Fibroblast of gingiva (primary cell): ENCODE measurements around the gene TNNT3.
A peak's percentile ranks its signal among the peaks of the same experiment; 100 is the strongest.

ENCODE experiments used
- DNase-seq: peaks from one replicate; pipeline ENCODE4 v3.0.0-alpha.2; 2011; ENCODE audit warnings: low read depth

The TNNT3 gene

DNA sequence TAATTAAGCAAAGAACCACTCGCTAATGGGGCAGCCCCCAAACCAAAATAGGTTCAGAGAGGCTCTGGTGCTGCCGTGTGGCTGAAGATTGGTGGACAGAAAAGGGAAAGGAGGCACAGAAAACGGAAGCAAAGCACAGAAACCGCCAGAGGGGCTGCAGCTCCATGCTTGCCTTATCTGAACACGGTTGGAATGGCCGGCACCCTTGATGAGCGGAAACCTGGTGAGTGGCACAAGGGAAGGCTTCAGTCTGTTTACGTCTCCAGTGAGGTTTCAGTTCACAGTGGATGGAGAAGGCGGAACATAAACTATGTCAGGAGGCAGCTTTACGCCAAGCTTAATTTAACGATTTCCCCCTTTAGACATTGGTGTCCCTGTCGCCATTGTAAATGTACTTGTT is 22.6 kb upstream of the TNNT3 start:
- no peak for DNase-seq

GRCh38 chr11:1899090-1899489 is 20.4 kb upstream of the TNNT3 start:
- DNase-seq, result no peak

- DNase-seq, result no peak
These were observed 19.8 kb upstream of the TNNT3 start for GRCh38 chr11:1899686-1900085.

GRCh38 chr11:1906181-1906580 is 13.3 kb upstream of the TNNT3 start:
- no peak for DNase-seq

DNA sequence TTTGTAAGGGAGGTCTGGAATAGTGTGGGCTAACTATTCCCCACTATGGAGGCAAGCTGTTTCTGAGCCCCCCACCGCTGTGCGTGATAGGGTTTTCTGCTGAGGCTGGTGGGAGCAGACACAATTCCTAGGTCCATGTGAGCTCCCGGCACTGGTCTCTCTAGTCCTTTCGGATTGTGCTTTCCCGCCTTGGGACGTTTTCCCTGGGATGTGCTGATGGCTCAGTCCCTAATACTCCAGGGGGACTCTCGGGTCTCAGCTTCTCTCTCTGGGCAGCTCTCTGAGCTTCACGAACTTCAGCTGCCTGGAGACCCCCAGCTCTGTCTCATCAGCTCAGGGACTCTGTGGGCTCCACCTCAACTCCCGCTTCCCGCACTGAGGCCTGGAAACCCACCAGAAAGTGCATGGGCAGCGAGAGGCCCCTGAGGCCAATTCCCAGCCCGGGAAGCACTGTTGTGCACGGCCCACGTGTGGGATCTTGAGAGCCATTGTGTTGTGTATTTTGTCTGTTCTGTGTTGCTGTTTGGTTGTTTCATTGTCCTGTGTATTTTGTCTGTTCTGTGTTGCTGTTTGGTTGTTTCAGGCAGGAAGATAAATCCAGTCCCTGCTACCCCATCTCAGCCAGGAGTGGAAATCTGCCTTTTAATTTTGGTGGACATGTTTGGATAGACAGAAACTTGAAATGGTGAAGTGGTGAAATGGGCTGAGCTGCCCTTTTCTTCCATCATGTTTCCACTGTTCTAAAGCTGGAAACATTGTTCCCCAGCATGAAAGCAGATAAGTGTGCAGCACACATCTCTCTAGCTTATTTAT is 12.7 kb upstream of the TNNT3 start:
- no peak for DNase-seq

DNA sequence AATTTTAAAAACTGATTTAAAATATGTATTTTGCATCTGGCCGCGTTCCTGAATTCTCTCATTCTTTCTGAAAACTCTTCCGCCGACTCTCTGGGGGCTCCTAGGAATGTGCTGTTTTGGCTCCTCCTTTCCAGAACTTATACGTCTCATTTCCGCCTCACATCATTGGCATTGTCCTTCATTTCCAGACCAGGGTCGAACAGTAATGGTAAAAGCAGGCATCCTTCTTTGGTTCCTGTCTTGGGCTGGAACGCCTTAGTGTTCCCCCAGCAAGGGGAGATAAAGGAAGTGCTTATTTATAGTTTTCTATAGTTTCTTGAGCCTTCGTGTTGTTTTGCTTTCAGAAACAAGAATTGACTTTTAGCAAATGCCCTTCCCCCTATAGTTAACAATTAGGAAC is 10.9 kb upstream of the TNNT3 start:
- no peak for DNase-seq

GRCh38 chr11:1909524-1909923 is 10.0 kb upstream of the TNNT3 start:
- no peak for DNase-seq

- no peak for DNase-seq
These were observed 7.1 kb upstream of the TNNT3 start for GRCh38 chr11:1912289-1912878.

- DNase-seq, result no peak
These were observed 6.0 kb upstream of the TNNT3 start for GRCh38 chr11:1913271-1914060.

- DNase-seq, result no peak
These were observed 3.7 kb upstream of the TNNT3 start for GRCh38 chr11:1915795-1916131.

DNA sequence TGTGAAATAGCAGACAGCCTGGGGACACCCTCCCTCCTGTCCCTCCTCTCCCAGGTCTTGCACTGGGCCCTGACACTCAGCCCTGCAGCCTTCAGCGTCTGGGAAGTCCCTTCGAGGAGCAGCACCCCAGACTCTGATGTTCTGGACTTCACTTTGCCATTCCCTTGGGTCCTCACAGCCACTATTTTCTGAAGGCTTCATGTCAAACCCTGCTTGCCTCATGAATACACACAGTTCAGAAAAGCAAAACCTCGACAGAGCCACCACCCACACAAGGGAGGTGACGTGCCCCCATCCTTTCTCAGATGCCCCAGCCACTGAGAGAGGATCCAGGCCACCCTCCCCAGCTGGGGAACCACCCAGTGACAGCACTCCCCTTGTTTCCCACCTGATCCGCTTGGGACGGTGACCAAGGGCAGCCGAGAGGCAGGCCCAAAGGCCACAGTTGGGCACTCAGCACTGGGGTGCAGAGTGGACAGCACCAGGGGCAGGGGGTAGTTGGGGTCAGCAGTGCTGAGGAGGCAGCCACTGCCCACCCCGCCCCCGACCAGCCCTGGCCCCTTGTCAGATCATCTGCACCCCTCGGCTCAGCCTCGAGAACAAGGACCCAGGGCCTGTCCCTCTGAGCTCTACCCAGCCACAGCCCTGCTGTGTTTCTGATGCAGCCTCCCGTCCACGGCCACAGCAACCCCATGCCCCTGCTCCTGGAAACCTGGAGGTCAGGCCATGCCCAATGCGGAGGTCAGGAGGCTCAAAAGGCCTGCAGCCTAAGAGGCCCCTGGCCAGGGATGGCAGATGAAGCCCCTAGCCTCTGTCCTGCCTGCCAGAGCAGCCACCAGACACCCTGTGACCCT is 3.1 kb upstream of the TNNT3 start:
- no peak for DNase-seq

DNA sequence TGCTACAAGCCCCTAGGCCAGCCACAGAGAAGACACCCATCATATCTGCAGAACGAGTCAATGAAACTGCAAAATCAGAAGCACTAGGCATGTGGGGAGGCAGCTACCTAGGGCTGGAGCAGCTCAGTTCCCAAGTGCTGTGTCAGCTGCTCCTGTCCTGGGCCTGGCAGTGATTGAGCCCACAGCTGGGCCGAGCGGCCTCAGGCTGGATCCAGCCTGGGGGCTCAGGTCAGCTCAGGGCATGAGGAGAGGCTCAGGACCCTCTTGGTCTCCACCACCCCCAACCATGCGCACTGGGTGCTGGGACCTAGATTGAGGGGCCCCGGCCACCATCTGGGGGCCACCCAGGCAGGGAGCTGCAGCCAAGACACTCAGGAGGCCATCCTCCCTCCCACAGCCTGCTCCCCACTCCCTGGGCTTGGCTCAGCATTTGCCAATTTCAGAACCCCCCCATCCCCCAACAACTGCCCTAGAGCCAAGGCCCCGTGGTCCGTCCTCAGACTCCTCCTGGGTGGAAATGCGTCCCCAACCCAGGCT is 2.4 kb upstream of the TNNT3 start:
- no peak for DNase-seq

DNA sequence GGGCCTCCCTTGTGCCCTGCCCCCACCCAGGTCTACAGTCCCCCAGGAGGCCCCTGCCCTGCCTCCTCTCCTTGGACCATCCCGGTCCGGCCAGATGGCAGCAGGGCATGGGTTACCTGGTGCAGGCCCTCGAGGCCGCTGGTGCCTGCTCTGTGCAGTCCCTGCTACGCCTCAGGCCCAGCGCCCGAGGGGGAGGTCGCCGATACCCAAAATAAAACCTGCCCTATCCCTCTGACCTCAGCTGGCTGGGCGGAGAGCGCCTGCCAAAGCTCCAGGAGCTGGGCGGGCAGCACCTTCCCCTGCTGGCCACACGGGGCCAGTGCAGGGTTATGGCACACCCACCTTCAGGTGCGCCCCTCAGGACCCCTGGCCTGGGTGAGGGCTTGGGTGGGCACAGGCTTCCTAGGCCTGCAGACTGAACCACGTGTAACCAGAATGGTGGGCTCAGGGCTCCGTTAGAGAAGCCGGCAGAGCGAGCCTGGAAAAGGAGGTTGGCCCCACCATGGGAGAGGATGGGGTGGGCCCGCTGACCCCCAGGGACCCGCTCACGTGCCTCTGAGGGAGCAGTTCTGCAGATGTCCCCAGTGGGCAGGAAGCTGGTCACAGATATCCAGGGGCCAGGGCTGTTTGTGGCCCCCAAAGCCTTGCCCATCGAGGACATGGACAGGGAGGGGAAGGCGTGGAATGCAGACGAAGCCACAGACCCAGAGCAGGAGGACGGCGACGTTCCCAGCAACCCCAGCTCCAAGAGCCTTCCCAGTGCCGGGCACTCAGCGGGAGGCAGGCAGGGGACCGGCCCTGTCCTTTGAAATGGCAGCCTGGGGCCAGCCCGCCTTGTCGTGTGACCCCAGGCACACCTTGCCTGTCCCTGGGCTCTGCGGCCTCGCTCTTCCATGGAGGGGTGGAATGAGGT is 1.7 kb upstream of the TNNT3 start:
- no peak for DNase-seq

- no peak for DNase-seq
These were observed 827 bp upstream of the TNNT3 start for GRCh38 chr11:1918436-1919315.

GRCh38 chr11:1920128-1920908 is 815 bp downstream of the TNNT3 start:
- DNase-seq, result no peak

- no peak for DNase-seq
These were observed 1.5 kb downstream of the TNNT3 start for GRCh38 chr11:1920909-1921573.

DNA sequence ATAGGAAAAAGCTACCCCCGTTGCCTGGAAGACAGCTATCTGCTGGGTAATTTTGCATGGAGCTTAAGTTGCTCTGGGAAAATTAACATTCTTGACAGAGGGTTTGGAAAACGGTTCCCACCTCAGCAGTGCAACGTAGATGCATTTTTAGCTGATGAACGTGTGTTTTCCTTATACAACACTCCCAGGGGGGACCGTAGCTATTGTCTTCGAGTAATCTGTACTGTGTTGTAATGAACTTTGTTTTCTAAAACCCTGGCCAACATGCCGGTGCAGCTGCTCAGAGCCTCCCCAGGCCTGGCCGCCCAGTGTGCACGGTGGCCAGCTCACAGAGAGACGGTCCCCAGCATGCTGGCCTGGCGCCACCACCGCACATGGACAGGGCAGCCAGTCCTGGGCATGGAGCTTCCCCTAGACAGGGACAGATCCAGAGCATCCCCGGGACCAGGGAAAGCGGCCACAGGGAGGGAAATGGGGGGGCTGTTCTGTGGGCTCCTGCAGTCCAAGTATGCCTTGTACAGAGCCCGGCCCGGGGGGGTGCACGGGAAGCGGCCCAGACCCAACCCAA is 2.2 kb downstream of the TNNT3 start:
- peak; percentile 31 for DNase-seq

DNA sequence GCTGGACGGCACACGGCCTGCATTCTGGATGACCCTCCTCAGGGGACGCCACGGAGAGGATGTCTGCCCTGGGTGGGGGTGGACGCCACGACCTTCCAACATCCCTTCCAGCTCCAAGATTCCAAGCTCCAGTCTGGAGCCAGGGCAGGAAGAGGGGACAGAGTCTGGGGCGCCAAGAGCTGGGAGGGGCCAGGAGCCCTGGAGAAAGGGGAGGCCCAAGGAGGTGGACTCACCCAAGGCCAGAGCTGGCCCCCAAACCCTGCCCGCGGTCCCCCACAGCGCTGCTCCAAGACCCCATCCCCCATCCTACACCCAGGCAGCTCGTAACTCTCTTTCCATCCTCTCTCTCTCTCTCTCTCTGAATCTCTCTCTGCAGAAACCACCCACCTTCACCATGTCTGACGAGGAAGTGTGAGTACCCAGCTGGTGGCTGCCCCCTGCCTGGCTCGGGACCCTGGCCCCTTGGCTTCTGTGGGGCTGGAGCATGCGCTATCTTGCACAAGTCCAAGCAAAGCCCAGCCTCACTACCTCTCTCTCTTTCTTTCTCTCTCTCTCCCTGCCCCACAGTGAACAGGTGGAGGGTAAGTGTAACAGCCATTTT is 3.1 kb downstream of the TNNT3 start:
- DNase-seq, result no peak
